HCT116 (cell line): Measurements from ENCODE around the gene JUN. TPM values are rescaled to one million over a fixed set of nuclear protein-coding genes. Genes with fewer than 3 reads are reported as not detected.

Source experiments
- ATAC-seq: fragments of 200-7000 bp; cut with Tn5 transposase; 2 replicates; pipeline ENCODE4 v1.9.1; 2020; ENCODE audit warnings: mild to moderate bottlenecking, moderate library complexity
- BruUV-seq: library from RNA; stranded (reverse); fragments of 400-500 nt; replicated peaks from 2 replicates; lab custom pipeline; 2021; lab: Mats Ljungman, UMichigan
- CTCF ChIA-PET: fragments of 300-600 bp; sonication (Branson Sonifier 250); formaldehyde crosslinking; loops from one replicate; lab custom pipeline; 2021; ENCODE audit warnings: antibody characterized with exemption; lab: Charles Lee
- POLR2A ChIA-PET: fragments of 300-600, 350-600 bp; sonication (Branson Sonifier 250); formaldehyde crosslinking; loops from one replicate; lab custom pipeline; 2021; ENCODE audit warnings: antibody characterized with exemption; lab: Charles Lee
- RAD21 ChIA-PET, 2 experiments: fragments of 300-600 bp; sonication (Branson Sonifier 250); formaldehyde crosslinking; loops; one replicate each; lab custom pipeline; 2023; ENCODE audit warnings: low total read pairs in 2 of 2; ENCODE audit not compliant: uncharacterized antibody in 2 of 2, unreplicated experiment in 2 of 2, low non-redundant PET in 1 of 2; lab: Charles Lee
- DNase-seq: peaks from one replicate; pipeline ENCODE4 v3.0.0-alpha.2; 2010; ENCODE audit warnings: low read depth, low spot score
- H2AFZ ChIP-seq: fragments of 200-600 bp; shearing (Covaris generic), sonication (generic); 2 replicates; pipeline ENCODE4 v1.6.1; 2017; ENCODE audit warnings: low read depth, mixed run types, mixed read lengths, antibody characterized with exemption, low read length; ENCODE audit not compliant: poor library complexity, severe bottlenecking
- H3K27ac ChIP-seq: 2 replicates; pipeline ENCODE4 v1.5.1; 2012; ENCODE audit warnings: low read depth, low read length
- H3K27me3 ChIP-seq: fragments of 200-600 bp; sonication (generic); 2 replicates; pipeline ENCODE4 v1.6.1; 2016; ENCODE audit warnings: mixed run types, low read length, mixed read lengths; ENCODE audit not compliant: insufficient read depth
- H3K36me3 ChIP-seq, 2 experiments: fragments of 200-500 bp in 1 of 2; fragments of 200-600 bp in 1 of 2; sonication (Bioruptor generic) in 1 of 2; sonication (generic) in 1 of 2; 2 replicates each; pipeline versions ENCODE4 v1.5.1 to v1.6.1; 2014 to 2016; ENCODE audit warnings: low read length in 2 of 2, inconsistent platforms in 1 of 2, mixed read lengths in 1 of 2, mixed run types in 1 of 2; ENCODE audit not compliant: insufficient read depth in 2 of 2, control insufficient read depth in 1 of 2
- H3K4me1 ChIP-seq, 2 experiments: fragments of 200-600 bp in 1 of 2; sonication (generic) in 1 of 2; 2 replicates each; pipeline versions ENCODE4 v1.5.1 to v1.6.1; 2012 to 2017; ENCODE audit warnings: low read length in 2 of 2, inconsistent platforms in 1 of 2, mild to moderate bottlenecking in 1 of 2, mixed read lengths in 1 of 2, mixed run types in 1 of 2, moderate library complexity in 1 of 2; ENCODE audit not compliant: insufficient read depth in 2 of 2, control insufficient read depth in 1 of 2
- H3K4me2 ChIP-seq: fragments of 200-600 bp; sonication (generic); 2 replicates; pipeline ENCODE4 v1.6.1; 2017; ENCODE audit warnings: mixed run types, low read length, mixed read lengths
- H3K4me3 ChIP-seq, 2 experiments: fragments of 200-600 bp in 1 of 2; sonication (generic) in 1 of 2; replicated peaks in 1 of 2; 2 replicates each; pipeline ENCODE4 v1.5.1; 2011 to 2016; ENCODE audit warnings: low read length in 2 of 2, control low read depth in 1 of 2, low read depth in 1 of 2, mild to moderate bottlenecking in 1 of 2, mixed read lengths in 1 of 2, mixed run types in 1 of 2
- H3K79me2 ChIP-seq: fragments of 200-600 bp; sonication (generic); 2 replicates; pipeline ENCODE4 v1.6.1; 2017; ENCODE audit warnings: mild to moderate bottlenecking, mixed run types, low read length, moderate library complexity, mixed read lengths; ENCODE audit not compliant: insufficient read depth
- H3K9ac ChIP-seq: fragments of 200-600 bp; sonication (generic); 2 replicates; pipeline ENCODE4 v1.6.1; 2016; ENCODE audit warnings: low read length, mixed read lengths
- H3K9me2 ChIP-seq: fragments of 200-600 bp; sonication (generic), shearing (Covaris generic); 2 replicates; pipeline ENCODE4 v1.6.1; 2017; ENCODE audit warnings: mixed run types, mild to moderate bottlenecking, moderate library complexity; ENCODE audit not compliant: insufficient read depth
- H3K9me3 ChIP-seq, 2 experiments: fragments of 200-500 bp in 1 of 2; fragments of 200-600 bp in 1 of 2; sonication (Bioruptor generic) in 1 of 2; sonication (generic) in 1 of 2; 2 replicates each; pipeline ENCODE4 v1.6.1; 2014 to 2017; ENCODE audit warnings: low read length in 2 of 2, mixed read lengths in 2 of 2, inconsistent platforms in 1 of 2, low read depth in 1 of 2, mild to moderate bottlenecking in 1 of 2, mixed run types in 1 of 2, moderate library complexity in 1 of 2; ENCODE audit not compliant: control insufficient read depth in 1 of 2, insufficient read depth in 1 of 2
- H4K20me1 ChIP-seq: fragments of 200-600 bp; sonication (generic), shearing (Covaris generic); 2 replicates; pipeline ENCODE4 v1.6.1; 2017; ENCODE audit warnings: mixed run types, mild to moderate bottlenecking, moderate library complexity; ENCODE audit not compliant: insufficient read depth
- ATF3 ChIP-seq: IDR thresholded peaks from 2 replicates; pipeline ENCODE4 v1.6.1; 2012
- CBX3 ChIP-seq: IDR thresholded peaks from 2 replicates; pipeline ENCODE4 v1.6.1; 2012; ENCODE audit warnings: low read depth
- CEBPB ChIP-seq: IDR thresholded peaks from 2 replicates; pipeline ENCODE4 v1.6.1; 2012; ENCODE audit warnings: low read depth
- CTCF ChIP-seq, 3 experiments: fragments of 200-600 bp in 1 of 3; sonication (generic) in 1 of 3; IDR thresholded peaks in 2 of 3; conservative IDR thresholded peaks in 1 of 3; 2 replicates each; pipeline ENCODE4 v1.5.1; 2012 to 2017; ENCODE audit warnings: low read depth in 2 of 3, low read length in 2 of 3, antibody characterized with exemption in 1 of 3, borderline replicate concordance in 1 of 3, control low read depth in 1 of 3, mild to moderate bottlenecking in 1 of 3, mixed read lengths in 1 of 3, mixed run types in 1 of 3, moderate library complexity in 1 of 3; ENCODE audit not compliant: insufficient read depth in 1 of 3
- ELF1 ChIP-seq: IDR thresholded peaks from 2 replicates; pipeline ENCODE4 v1.6.1; 2012; ENCODE audit warnings: low read depth, borderline replicate concordance
- EZH2 ChIP-seq: fragments of 200-600 bp; sonication (generic); IDR thresholded peaks from 2 replicates; pipeline ENCODE4 v1.6.1; 2017; ENCODE audit warnings: antibody characterized with exemption, mixed run types
- EZH2phosphoT487 ChIP-seq: fragments of 200-600 bp; IDR thresholded peaks from 2 replicates; pipeline ENCODE4 v1.6.1; 2018; ENCODE audit warnings: antibody characterized with exemption, borderline replicate concordance
- FOSL1 ChIP-seq: IDR thresholded peaks from 2 replicates; pipeline ENCODE4 v1.6.1; 2012; ENCODE audit warnings: low read depth
- JUND ChIP-seq: IDR thresholded peaks from 2 replicates; pipeline ENCODE4 v1.6.1; 2012
- MAX ChIP-seq: IDR thresholded peaks from 2 replicates; pipeline ENCODE4 v1.6.1; 2012
- RAD21 ChIP-seq: IDR thresholded peaks from 2 replicates; pipeline ENCODE4 v1.6.1; 2012; ENCODE audit warnings: low read depth, mild to moderate bottlenecking
- REST ChIP-seq: IDR thresholded peaks from 2 replicates; pipeline ENCODE4 v1.6.1; 2012; ENCODE audit warnings: low read depth
- SIN3A ChIP-seq: IDR thresholded peaks from 2 replicates; pipeline ENCODE4 v1.6.1; 2012; ENCODE audit warnings: low read depth
- SP1 ChIP-seq: IDR thresholded peaks from 2 replicates; pipeline ENCODE4 v1.6.1; 2012; ENCODE audit warnings: low read depth
- YY1 ChIP-seq: IDR thresholded peaks from 2 replicates; pipeline ENCODE4 v1.6.1; 2011; ENCODE audit warnings: low read length, low read depth, moderate library complexity, mild to moderate bottlenecking; ENCODE audit not compliant: insufficient replicate concordance; ENCODE audit errors: extremely low read depth
- ZNF274 ChIP-seq: fragments of 200-500 bp; sonication (Bioruptor generic); IDR thresholded peaks from 2 replicates; pipeline ENCODE4 v1.6.1; 2014; ENCODE audit warnings: mild to moderate bottlenecking, low read depth, low read length, inconsistent platforms
- intact Hi-C: fragments of 100-400 bp; cut with micrococcal nuclease; formaldehyde crosslinking; loops from 2 replicates; pipeline ENCODE4 v1.10.0; 2022
- total RNA-seq: library from RNA; stranded (reverse); gene quantifications from one replicate; pipeline ENCODE4 v1.2.1, GENCODE V29; 2021; ENCODE audit not compliant: unreplicated experiment

JUN gene
- total RNA-seq, 1 experiment from 2014 or later, result 18.7 TPM

GRCh38 chr1:58763214-58763613 is 20.6 kb downstream of the JUN start:
- Histone ChIP-seq H3K79me2 (no peaks in the 10 kb centered on the region), H3K9me3 (no peaks in the 10 kb centered on the region), H4K20me1 (no peaks in the 10 kb centered on the region), H3K4me3 (no peak overlapping the region), H3K9me2 (no peaks in the 10 kb centered on the region), H3K4me2 (no peak overlapping the region), H3K36me3 (no peaks in the 10 kb centered on the region), H3K27ac (no peak overlapping the region), H3K4me1 (peaks cover 0 to 9% of the 10 kb centered on the region in 2 experiments; a peak in 1 of 4 replicates), H2AFZ (no peak overlapping the region), H3K9ac (no peak overlapping the region), H3K27me3 (no peaks in the 10 kb centered on the region)
- POLR2A ChIA-PET, result interaction anchor here (1.4 kb wide), 1 partner anchor 9 kb away, joined by 4 read pairs; no protein-coding TSS in a partner anchor
- DNase-seq, result no peak
- intact Hi-C loops, result no loop called here
- RAD21 ChIA-PET, result no interaction called here
- BruUV-seq, result no TSS peak
- TF ChIP-seq CBX3 (no peak), CEBPB (no peak), FOSL1 (no peak), SP1 (no peak)
- no peak for ATAC-seq
- CTCF ChIA-PET, result no interaction called here

- ATAC-seq (no peak), DNase-seq (no peak)
- intact Hi-C loops, result no loop called here
- Histone ChIP-seq H3K9me2 (no peaks in the 10 kb centered on the region), H3K9ac (no peak overlapping the region), H4K20me1 (no peaks in the 10 kb centered on the region), H2AFZ (no peak overlapping the region), H3K27me3 (no peaks in the 10 kb centered on the region), H3K79me2 (no peaks in the 10 kb centered on the region), H3K4me3 (no peak overlapping the region), H3K36me3 (no peaks in the 10 kb centered on the region), H3K4me1 (peaks cover 0 to 9% of the 10 kb centered on the region in 2 experiments; a peak in 1 of 4 replicates), H3K27ac (no peak overlapping the region), H3K4me2 (no peak overlapping the region), H3K9me3 (no peaks in the 10 kb centered on the region)
- RAD21 ChIA-PET, result no interaction called here
- BruUV-seq, result no TSS peak
- CTCF ChIA-PET, result no interaction called here
- POLR2A ChIA-PET, result interaction anchor here (1.4 kb wide), 1 partner anchor 9 kb away, joined by 4 read pairs; no protein-coding TSS in a partner anchor
- TF ChIP-seq SIN3A (no peak), ELF1 (no peak), SP1 (no peak), CBX3 (no peak), MAX (no peak), EZH2 (no peak), RAD21 (no peak), JUND (no peak), ATF3 (no peak), ZNF274 (no peak), EZH2phosphoT487 (no peak), YY1 (no peak), CEBPB (no peak), CTCF (IDR thresholded peaks at IDR 0.05 in 2 of 3, conservative IDR thresholded peaks at IDR 0.05 in 1 of 3; ENCODE audit: borderline replicate concordance in 1 of 3, insufficient read depth in 1 of 3, low read depth in 2 of 3, low read length in 2 of 3) (no peak), REST (no peak)
These were observed 21.0 kb downstream of the JUN start for GRCh38 chr1:58762806-58763205.
